ENCODE measurements around the gene ZNF521. TPM values are rescaled to one million over a fixed set of nuclear protein-coding genes. Genes with fewer than 3 reads are reported as not detected.

ZNF521 gene
- total and polyA plus RNA-seq, 2 donors (not counting 3 experiments of a cell fraction or from before 2014, with no cell fraction given): 111 to 168 TPM

GRCh38 chr18:25113566-25113965 lies 238.4 kb downstream of the ZNF521 start:
- H3K4me3 ChIP-seq (replicated peaks in 1 of 3; ENCODE audit: insufficient read depth in 1 of 3, low read depth in 1 of 3, low read length in 3 of 3): no peak overlapping the region
- peaks cover 4% of the 10 kb centered on the region for H4K20me1 ChIP-seq (replicated peaks; ENCODE audit: control insufficient read depth, extremely low read depth, insufficient read depth, low read length)
- no peak overlapping the region for H3K9ac ChIP-seq (replicated peaks; ENCODE audit: extremely low read depth, insufficient read depth, low read length)
- H2AFZ ChIP-seq (ENCODE audit: low read depth, low read length): no peak overlapping the region
- FAIRE-seq (no peak), DNase-seq (ENCODE audit: low read depth, low spot score) (no peak)
- ChIA-PET CTCF (no interaction called here), POLR2A (no interaction called here)
- peaks cover 0 to 9% of the 10 kb centered on the region in 2 experiments for H3K36me3 ChIP-seq (ENCODE audit: control insufficient read depth in 2 of 2, extremely low read depth in 1 of 2, insufficient read depth in 2 of 2, low read length in 2 of 2)
- H3K27ac ChIP-seq (ENCODE audit: insufficient read depth, low read depth, low read length): no peak overlapping the region
- no peaks in the 10 kb centered on the region for H3K9me3 ChIP-seq (replicated peaks; ENCODE audit: control insufficient read depth, insufficient read depth, low read length)
- H3K9me1 ChIP-seq (replicated peaks; ENCODE audit: control insufficient read depth, extremely low read depth, insufficient read depth, low read length): no peaks in the 10 kb centered on the region
- no peaks in the 10 kb centered on the region for H3K79me2 ChIP-seq (ENCODE audit: control insufficient read depth, insufficient read depth, low read length)
- no peaks in the 10 kb centered on the region for H3K4me1 ChIP-seq (ENCODE audit: control insufficient read depth, extremely low read depth, insufficient read depth, low read length)
- BruUV-seq (replicated peaks): no TSS peak
- TF ChIP-seq JUN (IDR thresholded peaks at IDR 0.05; ENCODE audit: borderline replicate concordance, insufficient read depth, insufficient read length, low read depth) (no peak), POLR2AphosphoS5 (IDR thresholded peaks at IDR 0.05; ENCODE audit: insufficient read depth, low read depth, low read length) (no peak), CTCF (IDR thresholded peaks at IDR 0.05; ENCODE audit: extremely low read depth in 1 of 2, insufficient read depth in 1 of 2, low read depth in 1 of 2, low read length in 2 of 2) (no peak), MYC (IDR thresholded peaks at IDR 0.05; ENCODE audit: low read depth, low read length) (no peak), FOS (IDR thresholded peaks at IDR 0.05; ENCODE audit: borderline replicate concordance, insufficient read depth, low read length) (no peak), POLR2A (IDR thresholded peaks at IDR 0.05; ENCODE audit: low read depth, low read length) (no peak), GATA2 (IDR thresholded peaks at IDR 0.05; ENCODE audit: insufficient read depth, insufficient read length, low read depth, low read length) (no peak), MAX (IDR thresholded peaks at IDR 0.05; ENCODE audit: insufficient read depth, insufficient read length) (no peak)
- dilution Hi-C loops (cut with MboI; ENCODE audit: extremely low pct_ligation_motif_present, low sequenced_read_pairs) (no loop called here), intact Hi-C loops (cut with micrococcal nuclease) (no loop called here)
- no peaks in the 10 kb centered on the region for H3K27me3 ChIP-seq (ENCODE audit: control insufficient read depth in 2 of 2, insufficient read depth in 2 of 2, low read length in 2 of 2)
- H3K4me2 ChIP-seq (ENCODE audit: insufficient read depth, low read length): no peak overlapping the region

All from endothelial cell of umbilical vein (primary cell).